Measurements from ENCODE around the gene CUX1. TPM values are rescaled to one million over a fixed set of nuclear protein-coding genes. Genes with fewer than 3 reads are reported as not detected.
A peak's percentile ranks its signal among the peaks of the same experiment; 100 is the strongest.
"Not testable (repeated sequence)": the region's sequence is repeated elsewhere in the genome, so short reads cannot be mapped to it uniquely, and the experiment has no call there.

The CUX1 gene
- polyA plus RNA-seq, 3 donors: 94.4 to 104 (median 98.5) TPM

GRCh38 chr7:102149416-102149815 lies 332.0 kb downstream of the CUX1 start:
- no peak for DNase-seq (ENCODE audit: low read depth in 3 of 3, low spot score in 2 of 3)

- no peak for DNase-seq (ENCODE audit: low read depth in 3 of 3, low spot score in 2 of 3)
Observed at GRCh38 chr7:102150266-102150665, 332.8 kb downstream of the CUX1 start.

DNA sequence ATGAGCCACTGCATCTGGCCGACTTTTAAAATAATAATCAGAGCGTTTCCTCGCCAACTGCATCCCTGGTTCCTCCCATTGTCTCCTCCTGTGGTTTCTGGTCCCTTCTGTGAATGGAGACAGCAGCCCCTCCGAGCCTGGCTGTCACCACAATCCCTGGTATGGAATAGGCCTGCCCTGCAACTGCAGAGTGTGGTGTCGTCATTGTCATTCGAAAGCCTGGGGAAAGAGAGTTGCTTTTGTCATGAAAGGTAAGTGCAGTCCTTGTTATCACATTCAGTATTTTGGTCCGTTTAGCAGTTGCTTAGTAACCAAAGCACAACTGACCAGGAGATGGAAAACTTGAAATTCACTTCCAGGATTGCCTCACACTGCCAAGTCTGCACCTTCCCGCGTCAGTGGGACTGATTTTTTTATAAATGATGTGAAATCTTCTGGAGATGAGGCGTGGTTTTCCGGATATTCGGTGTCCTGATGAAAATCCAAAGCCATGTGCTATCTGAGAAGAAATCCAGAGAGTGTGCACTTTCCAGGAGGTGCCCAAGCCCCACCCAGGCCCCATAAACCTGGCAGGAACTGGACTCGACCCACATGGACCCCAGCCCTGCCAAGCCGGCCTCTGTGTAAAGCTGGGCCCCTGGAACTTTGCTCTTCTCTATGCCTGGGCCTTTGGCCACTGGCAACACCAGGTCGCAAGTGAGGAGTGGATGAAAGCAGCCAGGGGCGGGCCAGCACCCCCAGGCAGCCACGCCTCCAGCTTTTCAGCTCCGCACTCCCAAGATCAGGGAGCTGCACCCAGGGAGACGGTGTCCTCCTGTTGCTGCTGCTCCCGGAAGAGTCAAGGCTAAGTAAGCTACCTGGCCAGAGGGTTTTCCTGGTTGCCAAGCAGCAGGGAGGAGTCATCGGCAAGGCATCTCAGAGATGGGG lies 335.5 kb downstream of the CUX1 start:
- no peak for DNase-seq (ENCODE audit: low read depth in 3 of 3, low spot score in 2 of 3)

DNA sequence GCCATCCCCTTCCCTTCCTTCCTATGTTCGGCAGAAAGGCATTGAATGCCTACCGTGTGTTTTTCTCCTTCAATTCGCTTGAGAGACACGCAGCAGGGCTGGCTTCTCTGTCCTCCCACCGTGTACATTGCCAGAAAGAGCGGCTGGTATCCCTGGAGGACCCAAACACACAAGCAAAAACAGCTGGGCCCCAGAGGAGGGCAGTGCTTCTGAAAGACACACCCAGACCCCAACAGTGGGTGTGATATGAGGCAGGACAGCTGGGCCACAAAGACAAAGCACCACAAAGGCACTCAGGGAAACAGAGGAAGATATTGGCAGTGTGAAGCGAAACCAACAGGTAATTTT lies 336.1 kb downstream of the CUX1 start:
- no peak for DNase-seq (ENCODE audit: low read depth in 3 of 3, low spot score in 2 of 3)

GRCh38 chr7:102154425-102154824 lies 337.0 kb downstream of the CUX1 start:
- DNase-seq (ENCODE audit: low read depth in 3 of 3, low spot score in 2 of 3): no peak

- no peak for DNase-seq (ENCODE audit: low read depth in 3 of 3, low spot score in 2 of 3)
Observed at GRCh38 chr7:102155821-102156441, 338.5 kb downstream of the CUX1 start.

DNA sequence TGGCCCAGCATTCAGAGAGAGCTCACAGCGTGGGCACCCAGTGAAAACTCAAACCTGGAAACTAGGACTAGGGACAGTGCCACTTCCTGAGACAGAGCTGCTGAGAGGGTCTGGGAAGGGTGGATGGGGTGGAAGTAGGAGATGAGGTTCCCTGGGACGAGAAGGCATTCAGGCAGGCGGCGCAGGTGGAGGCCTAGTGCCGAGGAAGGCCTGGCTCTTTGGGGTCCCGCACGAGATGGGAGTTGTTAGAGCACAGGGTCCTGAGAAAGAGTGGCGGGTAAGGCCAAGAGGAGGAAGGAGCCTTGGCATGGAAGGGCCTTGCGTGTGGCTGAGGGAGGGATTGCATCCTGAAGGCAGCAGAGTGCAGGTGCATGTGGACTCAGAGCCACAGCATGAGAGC lies 339.4 kb downstream of the CUX1 start:
- no peak for DNase-seq (ENCODE audit: low read depth in 3 of 3, low spot score in 2 of 3)

DNA sequence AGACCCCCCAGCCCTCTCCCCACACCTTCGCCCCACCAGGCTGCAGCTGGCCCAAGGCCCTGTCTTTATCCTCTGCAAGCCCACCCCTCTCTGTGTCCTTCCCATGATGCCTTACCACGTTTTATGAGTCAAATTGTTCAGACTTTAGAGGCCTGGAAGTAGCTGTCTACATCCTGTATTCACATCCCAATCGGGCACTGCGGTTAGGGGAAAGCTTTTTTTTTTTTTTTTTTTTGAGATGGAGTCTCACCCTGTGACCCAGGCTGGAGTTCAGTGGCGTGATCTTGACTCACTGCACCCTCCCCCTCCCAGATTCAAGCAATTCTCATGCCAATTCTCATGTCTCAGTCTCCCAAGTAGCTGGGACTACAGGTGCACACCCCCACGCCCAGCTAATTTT lies 347.7 kb downstream of the CUX1 start:
- no peak for DNase-seq (ENCODE audit: low read depth in 3 of 3, low spot score in 2 of 3)

DNA sequence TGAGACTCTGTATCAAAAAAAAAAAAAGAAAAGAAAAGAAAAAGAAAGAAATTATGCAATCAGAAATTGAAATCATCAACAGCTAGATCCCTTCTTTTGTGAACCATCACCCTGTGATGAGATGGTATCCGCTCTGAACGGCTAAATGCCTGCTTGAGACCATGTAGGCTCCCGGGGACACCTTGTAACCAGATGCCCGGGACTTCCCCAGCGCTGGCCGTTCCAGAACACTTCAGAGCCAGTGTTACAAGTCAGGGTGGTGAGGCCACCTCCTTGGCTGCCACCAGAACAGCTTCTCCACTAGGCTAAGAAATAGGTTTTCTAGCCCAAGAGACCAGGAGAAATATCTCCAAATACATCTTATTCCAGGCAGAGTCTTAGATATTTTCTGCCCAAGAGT lies 349.8 kb downstream of the CUX1 start:
- no peak for DNase-seq (ENCODE audit: low read depth in 3 of 3, low spot score in 2 of 3)

DNA sequence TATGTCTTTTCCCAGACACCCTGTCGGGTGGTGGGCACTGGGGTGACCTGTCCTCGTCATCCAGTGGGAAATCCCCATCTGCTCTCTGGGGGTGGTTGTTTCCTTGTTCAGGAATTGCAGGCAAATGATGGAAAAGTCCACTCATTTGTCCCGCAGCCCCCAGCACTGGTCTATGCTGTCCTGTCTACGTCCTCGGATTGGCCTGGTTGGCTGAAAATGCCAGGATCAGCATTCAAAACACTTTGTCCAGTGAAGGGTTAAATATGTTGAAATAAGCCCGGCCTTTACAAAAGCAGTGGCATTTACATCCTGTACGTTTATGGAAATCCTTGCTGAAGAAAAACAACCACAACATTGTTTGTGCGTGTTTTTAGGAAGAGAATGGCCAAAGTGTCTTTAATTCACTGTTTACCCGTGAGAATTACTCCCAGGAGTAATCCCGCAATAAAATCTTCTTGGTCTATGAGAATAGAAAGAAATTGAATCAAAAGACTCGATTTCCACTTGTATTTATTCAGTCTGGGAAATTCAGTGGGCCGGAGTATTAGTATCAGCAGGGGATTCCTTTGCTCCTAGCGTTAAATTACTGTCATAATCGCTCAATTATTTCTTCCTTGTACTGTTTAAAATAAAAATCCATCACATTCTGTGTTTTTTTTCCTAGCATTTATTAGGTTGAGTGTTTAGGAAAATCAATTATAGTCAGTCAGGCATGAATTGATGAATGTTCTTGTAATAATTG lies 352.4 kb downstream of the CUX1 start:
- peak in 1 of 3 donors; percentile 33 for DNase-seq (ENCODE audit: low read depth in 3 of 3, low spot score in 2 of 3)

DNA sequence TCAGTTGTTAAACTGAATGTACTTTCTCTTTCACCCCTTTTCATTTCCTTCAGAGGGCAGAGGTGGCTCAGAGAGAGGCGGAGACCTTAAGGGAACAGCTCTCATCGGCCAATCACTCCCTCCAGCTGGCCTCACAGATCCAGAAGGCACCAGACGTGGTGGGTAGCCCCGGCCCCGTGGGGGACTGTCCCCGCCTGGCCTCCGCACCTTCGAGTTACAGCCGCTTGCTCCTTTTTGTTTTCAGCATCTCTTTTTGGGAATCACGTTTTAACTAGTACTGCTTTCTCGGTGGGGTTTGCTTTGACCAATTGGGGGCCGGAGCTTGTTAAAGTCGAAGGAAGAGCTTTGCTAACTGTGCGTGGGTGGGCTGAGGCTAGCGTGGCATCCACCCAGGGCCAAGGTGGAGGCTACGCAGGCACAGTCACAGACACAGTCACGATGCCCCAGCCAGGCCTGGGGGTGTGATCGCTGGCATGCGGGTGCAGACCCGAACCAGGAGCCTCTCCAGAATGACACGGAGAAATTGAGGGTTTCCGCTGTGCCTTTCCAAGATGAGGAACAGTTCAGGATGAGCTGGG lies 353.1 kb downstream of the CUX1 start:
- DNase-seq (ENCODE audit: low read depth in 3 of 3, low spot score in 2 of 3): no peak

- no peak for DNase-seq (ENCODE audit: low read depth in 3 of 3, low spot score in 2 of 3)
Observed at GRCh38 chr7:102173669-102174068, 356.2 kb downstream of the CUX1 start.

DNA sequence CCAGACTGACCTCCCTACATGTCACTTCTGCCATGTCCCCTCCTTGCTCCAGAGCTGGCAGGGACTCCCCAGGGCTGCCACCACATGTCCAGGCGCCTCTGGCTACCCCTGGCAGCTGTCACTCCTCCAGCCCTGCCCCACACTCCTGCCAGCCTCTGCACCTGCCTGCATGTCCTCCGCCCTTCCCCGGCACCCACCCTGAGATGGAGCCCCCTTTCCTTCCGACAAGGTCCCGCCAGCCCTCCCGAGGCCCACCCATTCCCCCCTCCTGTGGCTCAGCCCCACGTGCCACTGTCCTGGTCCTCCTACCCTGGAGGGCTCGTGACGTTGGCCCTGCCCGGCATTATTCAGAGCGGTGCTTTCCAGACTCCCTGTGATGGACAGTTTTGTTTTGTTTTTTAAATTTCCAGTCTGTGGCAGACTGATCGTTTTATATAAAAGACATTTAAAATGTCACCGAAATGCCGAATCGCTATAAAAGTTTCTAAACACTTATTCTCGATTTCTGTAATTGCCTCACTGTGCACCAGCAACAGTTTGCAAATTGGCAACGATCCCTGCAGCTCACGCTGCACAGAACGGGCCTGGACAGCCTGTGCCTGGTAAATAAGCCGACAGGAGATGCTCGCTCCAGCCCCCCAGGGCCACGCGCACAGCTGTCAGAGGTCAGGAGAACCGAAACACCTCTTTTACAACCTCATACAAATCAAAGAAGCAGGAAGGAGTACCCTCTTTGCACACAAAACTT lies 358.2 kb downstream of the CUX1 start:
- no peak for DNase-seq (ENCODE audit: low read depth in 3 of 3, low spot score in 2 of 3)

DNA sequence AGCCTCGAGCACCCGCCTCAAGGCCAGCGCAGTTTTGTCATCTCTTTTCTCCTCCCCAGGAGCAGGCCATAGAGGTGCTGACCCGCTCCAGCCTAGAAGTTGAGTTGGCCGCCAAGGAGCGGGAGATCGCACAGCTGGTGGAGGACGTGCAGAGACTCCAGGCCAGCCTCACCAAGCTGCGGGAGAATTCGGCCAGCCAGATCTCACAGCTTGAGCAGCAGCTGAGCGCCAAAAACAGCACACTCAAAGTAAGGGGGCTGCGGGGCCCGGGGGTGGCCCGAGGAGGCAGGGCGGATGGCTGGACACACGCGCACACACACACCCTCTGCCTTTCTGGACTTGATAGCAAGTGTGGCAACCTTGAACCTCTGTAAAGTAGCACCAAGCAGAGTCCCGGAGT lies 361.0 kb downstream of the CUX1 start:
- DNase-seq (ENCODE audit: low read depth in 3 of 3, low spot score in 2 of 3): no peak

DNA sequence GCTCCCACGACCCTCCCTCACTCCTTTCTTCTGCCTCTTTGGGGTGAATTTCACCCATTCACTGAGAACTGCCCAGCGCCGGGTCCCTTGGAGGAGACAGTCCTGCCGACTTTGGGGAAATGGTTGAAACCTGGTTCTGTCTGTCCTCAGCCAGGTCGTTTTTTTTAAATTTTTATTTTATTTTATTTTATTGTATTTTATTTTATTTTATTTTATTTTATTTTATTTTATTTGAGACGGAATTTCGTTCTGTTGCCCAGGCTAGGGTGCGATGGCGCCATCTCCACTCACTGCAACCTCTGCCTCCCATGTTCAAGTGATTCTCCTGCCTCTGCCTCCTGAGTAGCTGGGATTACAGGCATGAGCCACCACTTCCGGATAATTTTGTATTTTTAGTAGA lies 363.3 kb downstream of the CUX1 start:
- DNase-seq (ENCODE audit: low read depth in 3 of 3, low spot score in 2 of 3): no peak

DNA sequence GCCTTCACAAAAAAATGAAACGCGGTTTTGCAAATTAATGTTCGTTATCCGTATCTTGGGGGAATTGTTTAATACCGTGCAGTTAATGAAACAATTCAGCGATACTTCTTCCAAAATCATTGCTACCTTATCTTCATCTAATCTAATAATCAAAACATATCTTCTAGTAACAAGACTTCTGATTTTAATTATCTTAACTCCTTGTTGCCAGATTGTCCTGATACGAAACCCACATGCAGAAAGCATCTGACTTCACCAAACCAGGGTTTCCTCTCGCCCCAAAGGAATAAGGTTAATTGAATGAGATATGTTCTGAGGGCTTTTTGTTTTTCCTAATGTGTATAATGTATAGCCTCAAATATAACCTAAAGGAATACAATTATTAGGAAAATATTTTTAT lies 364.1 kb downstream of the CUX1 start:
- DNase-seq (ENCODE audit: low read depth in 3 of 3, low spot score in 2 of 3): no peak

GRCh38 chr7:102182016-102182415 lies 364.6 kb downstream of the CUX1 start:
- no peak for DNase-seq (ENCODE audit: low read depth in 3 of 3, low spot score in 2 of 3)

DNA sequence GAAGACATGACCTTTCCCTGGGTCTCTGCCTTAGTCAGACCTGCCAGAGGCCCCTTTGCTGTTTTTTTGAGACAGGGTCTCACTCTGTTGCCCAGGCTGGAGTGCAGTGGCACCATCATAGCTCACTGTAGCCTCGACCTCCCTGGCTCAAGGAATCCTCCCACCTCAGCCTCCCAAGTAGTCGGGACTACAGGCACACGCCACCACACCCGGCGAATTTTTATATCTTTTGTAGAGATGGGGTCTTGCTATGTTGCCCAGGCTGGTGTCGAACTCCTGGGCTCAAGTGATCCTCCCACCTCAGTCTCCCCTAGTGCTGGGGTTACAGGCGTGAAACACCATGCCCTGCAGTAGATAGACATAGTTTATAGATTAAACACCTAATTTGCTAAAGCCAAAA lies 366.4 kb downstream of the CUX1 start:
- not testable (repeated sequence) for DNase-seq (ENCODE audit: low read depth in 3 of 3, low spot score in 2 of 3)

GRCh38 chr7:102184303-102184702 lies 366.9 kb downstream of the CUX1 start:
- no peak for DNase-seq (ENCODE audit: low read depth in 3 of 3, low spot score in 2 of 3)

GRCh38 chr7:102185796-102186195 lies 368.4 kb downstream of the CUX1 start:
- DNase-seq (ENCODE audit: low read depth in 3 of 3, low spot score in 2 of 3): no peak

GRCh38 chr7:102186306-102186705 lies 368.9 kb downstream of the CUX1 start:
- no peak for DNase-seq (ENCODE audit: low read depth in 3 of 3, low spot score in 2 of 3)

Data from right renal cortex interstitium (tissue), 3 donors.